MCF 10A (cell line): ENCODE measurements around the gene ZNF771. TPM values are rescaled to one million over a fixed set of nuclear protein-coding genes. Genes with fewer than 3 reads are reported as not detected.

Experiments used
- BruUV-seq: library from RNA; stranded (reverse); fragments of 400-500 nt; replicated peaks from 2 replicates; lab custom pipeline; 2021; lab: Mats Ljungman, UMichigan
- CTCF ChIA-PET: fragments of 300-600 bp; sonication (Branson Sonifier 250); formaldehyde crosslinking; extraction: SDS; loops from one replicate; lab custom pipeline; 2021; ENCODE audit warnings: antibody characterized with exemption, inconsistent platforms; lab: Yijun Ruan, JAX
- POLR2A ChIA-PET: fragments of 300-600, 350-650 bp; sonication (Branson Sonifier 250); formaldehyde crosslinking; extraction: SDS; loops from one replicate; lab custom pipeline; 2020; ENCODE audit warnings: antibody characterized with exemption, inconsistent platforms; lab: Yijun Ruan, JAX
- DNase-seq: peaks from one replicate; pipeline ENCODE4 v3.0.0-alpha.2; 2018; ENCODE audit not compliant: unreplicated experiment
- H3K27ac Mint-ChIP-seq: one replicate; pipeline ENCODE4 v1.8.0; 2022; ENCODE audit warnings: mild to moderate bottlenecking, low read depth, mixed read lengths; ENCODE audit not compliant: unreplicated experiment
- H3K27me3 Mint-ChIP-seq: one replicate; pipeline ENCODE4 v1.8.0; 2022; ENCODE audit warnings: mixed read lengths; ENCODE audit not compliant: insufficient read depth, unreplicated experiment
- H3K36me3 Mint-ChIP-seq: one replicate; pipeline ENCODE4 v1.8.0; 2022; ENCODE audit warnings: mild to moderate bottlenecking, moderate library complexity, mixed read lengths; ENCODE audit not compliant: insufficient read depth, unreplicated experiment
- H3K4me1 Mint-ChIP-seq: one replicate; pipeline ENCODE4 v1.8.0; 2022; ENCODE audit warnings: mixed read lengths; ENCODE audit not compliant: insufficient read depth, unreplicated experiment
- H3K4me3 Mint-ChIP-seq: one replicate; pipeline ENCODE4 v1.8.0; 2022; ENCODE audit warnings: mild to moderate bottlenecking, moderate library complexity, mixed read lengths; ENCODE audit not compliant: unreplicated experiment
- H3K9me3 Mint-ChIP-seq: one replicate; pipeline ENCODE4 v1.8.0; 2022; ENCODE audit warnings: mixed read lengths; ENCODE audit not compliant: unreplicated experiment
- intact Hi-C: fragments of 100-400 bp; cut with micrococcal nuclease; formaldehyde crosslinking; loops from 2 replicates; pipeline ENCODE4 v1.14.1; 2022
- total RNA-seq: library from RNA; stranded (reverse); gene quantifications from 2 replicates; pipeline ENCODE4 v1.2.3, GENCODE V29; 2022
- TF ChIP-seq, protein P1 (sequence below): fragments of 200-600 bp; IDR thresholded peaks from one replicate; pipeline ENCODE4 v1.8.0; 2022; ENCODE audit warnings: antibody characterized with exemption, mild to moderate bottlenecking; ENCODE audit not compliant: unreplicated experiment

The ZNF771 gene
- total RNA-seq, 1 experiment from 2014 or later = 8.3 TPM

DNA sequence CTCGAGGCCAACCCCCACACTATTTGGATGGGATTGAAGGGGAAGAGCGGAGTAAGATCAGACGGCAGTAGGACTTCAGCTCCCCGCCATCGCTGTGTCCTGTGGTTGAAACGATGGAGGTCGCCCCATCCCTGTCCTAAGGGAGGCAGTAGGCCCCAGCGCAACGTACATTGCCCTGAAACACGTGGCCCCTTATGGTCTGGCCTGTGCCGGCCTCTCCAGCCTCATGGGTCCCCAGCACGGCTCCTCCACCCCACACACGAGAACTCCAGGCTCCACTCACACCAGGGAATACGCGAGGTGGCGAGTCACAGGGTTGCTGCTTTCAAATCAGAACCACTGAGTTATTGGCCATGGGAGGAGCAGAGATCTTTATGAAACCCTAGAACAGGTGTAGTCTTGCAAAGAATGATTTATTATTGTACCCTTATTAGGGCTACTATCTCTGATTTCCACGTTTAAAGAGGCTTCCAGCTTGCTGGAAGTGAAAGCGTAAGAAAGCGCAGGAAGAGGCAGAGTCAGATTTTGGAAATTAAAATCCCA is 23.1 kb downstream of the ZNF771 start:
- no peak overlapping the region for H3K27ac Mint-ChIP-seq
- no peak overlapping the region for H3K4me3 Mint-ChIP-seq
- H3K9me3 Mint-ChIP-seq = no peaks in the 10 kb centered on the region
- no peaks in the 10 kb centered on the region for H3K27me3 Mint-ChIP-seq
- peaks cover 17% of the 10 kb centered on the region for H3K4me1 Mint-ChIP-seq
- H3K36me3 Mint-ChIP-seq = peaks cover 28% of the 10 kb centered on the region
- DNase-seq = no peak
- TF ChIP-seq, protein P1, sequence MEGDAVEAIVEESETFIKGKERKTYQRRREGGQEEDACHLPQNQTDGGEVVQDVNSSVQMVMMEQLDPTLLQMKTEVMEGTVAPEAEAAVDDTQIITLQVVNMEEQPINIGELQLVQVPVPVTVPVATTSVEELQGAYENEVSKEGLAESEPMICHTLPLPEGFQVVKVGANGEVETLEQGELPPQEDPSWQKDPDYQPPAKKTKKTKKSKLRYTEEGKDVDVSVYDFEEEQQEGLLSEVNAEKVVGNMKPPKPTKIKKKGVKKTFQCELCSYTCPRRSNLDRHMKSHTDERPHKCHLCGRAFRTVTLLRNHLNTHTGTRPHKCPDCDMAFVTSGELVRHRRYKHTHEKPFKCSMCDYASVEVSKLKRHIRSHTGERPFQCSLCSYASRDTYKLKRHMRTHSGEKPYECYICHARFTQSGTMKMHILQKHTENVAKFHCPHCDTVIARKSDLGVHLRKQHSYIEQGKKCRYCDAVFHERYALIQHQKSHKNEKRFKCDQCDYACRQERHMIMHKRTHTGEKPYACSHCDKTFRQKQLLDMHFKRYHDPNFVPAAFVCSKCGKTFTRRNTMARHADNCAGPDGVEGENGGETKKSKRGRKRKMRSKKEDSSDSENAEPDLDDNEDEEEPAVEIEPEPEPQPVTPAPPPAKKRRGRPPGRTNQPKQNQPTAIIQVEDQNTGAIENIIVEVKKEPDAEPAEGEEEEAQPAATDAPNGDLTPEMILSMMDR = no peak
- POLR2A ChIA-PET = interaction anchor here (0.6 to 2.1 kb wide), 30 partner anchors 10 to 230 kb away, joined by 3 to 52 read pairs (median 5); partner anchors contain the start of genes SEPHS2, ZNF688, ZNF689 and ZNF747
- CTCF ChIA-PET = interaction anchor here (0.6 to 3.1 kb wide), 33 partner anchors 10 to 231 kb away, joined by 3 to 31 read pairs (median 4); partner anchors contain the start of genes PRR14, ZNF688, ZNF689 and ZNF747
- intact Hi-C loops = loop anchor here (1.0 to 5.0 kb wide), 2 partner anchors 97 to 198 kb away; partner anchors contain the start of gene ZNF768
- TSS peak; percentile 57 for BruUV-seq

DNA sequence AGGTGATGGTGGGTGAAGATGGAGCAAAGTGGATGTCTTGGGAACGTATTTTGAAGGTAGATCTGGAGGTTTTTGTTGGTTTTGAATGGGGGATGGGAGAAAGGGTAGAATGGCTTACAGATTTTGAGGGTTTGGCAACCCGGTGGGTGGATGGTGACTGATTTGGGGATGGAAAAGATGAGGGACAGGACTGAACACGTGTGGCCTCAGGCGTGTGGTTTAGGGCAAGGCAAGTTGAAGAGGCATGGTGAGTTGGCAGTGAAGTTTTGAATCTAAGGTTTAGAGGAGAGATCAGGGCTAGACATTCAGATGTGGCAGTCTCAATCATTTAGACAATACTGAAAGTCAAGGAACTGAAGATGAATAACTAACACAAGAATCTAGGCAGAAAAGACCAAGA is 27.4 kb downstream of the ZNF771 start:
- Mint-ChIP-seq H3K4me1 (peaks cover 6% of the 10 kb centered on the region), H3K36me3 (no peaks in the 10 kb centered on the region), H3K27ac (no peak overlapping the region), H3K9me3 (no peaks in the 10 kb centered on the region), H3K27me3 (no peaks in the 10 kb centered on the region), H3K4me3 (no peak overlapping the region)
- ChIA-PET CTCF (interaction anchor here (0.6 to 1.0 kb wide), 3 partner anchors 10 to 401 kb away, joined by 3 to 4 read pairs (median 4); partner anchors contain the start of gene PRR14), POLR2A (interaction anchor here (0.7 to 1.0 kb wide), 2 partner anchors 88 to 289 kb away, joined by 4 read pairs; no protein-coding TSS in a partner anchor)
- TF ChIP-seq, protein P1 = no peak
- DNase-seq = no peak
- intact Hi-C loops = loop anchor here (5.0 kb wide), 1 partner anchor 92 kb away; the partner anchor contains the start of gene ZNF768
- no TSS peak for BruUV-seq

DNA sequence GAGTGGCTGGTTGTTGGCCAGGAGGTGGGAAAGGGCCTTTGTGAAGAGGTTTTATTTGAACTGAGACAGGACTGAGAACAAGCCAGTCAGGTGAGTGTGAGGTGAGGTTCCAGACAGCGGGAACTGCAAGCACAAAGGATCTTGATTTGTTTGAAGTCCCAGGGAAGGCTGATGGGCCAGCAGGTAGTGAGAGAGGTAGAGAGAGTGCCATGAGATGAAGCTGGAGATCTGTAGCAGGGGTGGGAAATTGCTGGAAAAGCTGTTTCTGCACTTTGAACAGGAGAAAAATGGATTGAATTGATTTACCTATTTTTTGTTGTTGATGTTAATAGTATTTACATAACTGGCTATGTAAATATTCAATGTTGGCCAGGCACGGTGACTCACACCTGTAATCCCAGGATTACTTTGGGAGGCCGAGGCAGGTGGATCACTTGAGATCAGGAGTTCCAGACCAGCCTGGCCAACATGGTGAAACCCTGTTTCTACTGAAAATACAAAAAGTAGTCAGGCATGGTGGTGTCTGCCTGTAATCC is 30.2 kb downstream of the ZNF771 start:
- Mint-ChIP-seq H3K9me3 (no peaks in the 10 kb centered on the region), H3K4me1 (peaks cover 6% of the 10 kb centered on the region), H3K36me3 (peaks cover 10% of the 10 kb centered on the region), H3K27ac (no peak overlapping the region), H3K27me3 (no peaks in the 10 kb centered on the region), H3K4me3 (no peak overlapping the region)
- CTCF ChIA-PET = interaction anchor here (0.6 to 0.7 kb wide), 2 partner anchors 9 to 191 kb away, joined by 3 read pairs; no protein-coding TSS in a partner anchor
- DNase-seq = no peak
- intact Hi-C loops = no loop called here
- TF ChIP-seq, protein P1 = no peak
- BruUV-seq = no TSS peak
- POLR2A ChIA-PET = interaction anchor here (0.5 kb wide), 1 partner anchor 376 kb away, joined by 7 read pairs; no protein-coding TSS in a partner anchor

DNA sequence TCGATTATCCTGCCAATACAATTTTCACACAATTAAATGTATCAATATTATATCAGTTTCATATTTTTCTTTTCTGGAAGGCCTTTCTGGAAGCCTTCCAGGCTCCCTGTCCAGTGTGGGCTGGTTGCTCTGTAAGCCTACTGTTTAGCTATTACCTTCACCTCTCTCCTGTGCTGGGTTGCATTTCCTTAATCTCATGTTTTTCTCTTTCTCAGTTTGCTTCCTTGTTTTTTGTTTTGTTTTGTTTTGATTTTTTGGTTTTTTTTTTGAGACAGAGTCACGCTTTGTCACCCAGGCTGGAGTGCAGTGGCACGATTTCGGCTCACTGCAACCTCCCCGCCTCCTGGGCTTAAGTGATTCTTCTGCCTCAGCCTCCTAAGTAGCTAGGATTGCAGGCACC is 31.4 kb downstream of the ZNF771 start:
- no TSS peak for BruUV-seq
- POLR2A ChIA-PET = interaction anchor here (0.9 to 1.0 kb wide), 2 partner anchors 10 to 88 kb away, joined by 3 to 4 read pairs; no protein-coding TSS in a partner anchor
- intact Hi-C loops = no loop called here
- peaks cover 11% of the 10 kb centered on the region for H3K4me1 Mint-ChIP-seq
- CTCF ChIA-PET = no interaction called here
- no peaks in the 10 kb centered on the region for H3K27me3 Mint-ChIP-seq
- H3K4me3 Mint-ChIP-seq = no peak overlapping the region
- H3K36me3 Mint-ChIP-seq = peaks cover 23% of the 10 kb centered on the region
- no peak overlapping the region for H3K27ac Mint-ChIP-seq
- TF ChIP-seq, protein P1 = no peak
- no peak for DNase-seq
- H3K9me3 Mint-ChIP-seq = no peaks in the 10 kb centered on the region
